ENCODE measurements around the gene USP48.

Gene USP48

GRCh38 chr1:21663951-21664805, 118.8 kb downstream of the USP48 start:
- H3K27ac ChIP-seq: no peak overlapping the region

GRCh38 chr1:21663248-21663950, 119.5 kb downstream of the USP48 start:
- Histone ChIP-seq H3K27ac (no peak overlapping the region), H3K4me3 (no peak overlapping the region)
- no peak for TF ChIP-seq CTCF (IDR thresholded peaks at IDR 0.05)
- DNase-seq (ENCODE audit: low spot score): no peak

More at GRCh38 chr1:21663951-21664805, 118.8 kb downstream of the USP48 start:
- no peak for TF ChIP-seq CTCF (IDR thresholded peaks at IDR 0.05)
- no peak for DNase-seq (ENCODE audit: low spot score)
- no peak overlapping the region for H3K4me3 ChIP-seq

- TF ChIP-seq CTCF (IDR thresholded peaks at IDR 0.05): no peak
- no peak for DNase-seq (ENCODE audit: low spot score)
- no peak overlapping the region for H3K27ac ChIP-seq
Observed at GRCh38 chr1:21662426-21663247, 120.3 kb downstream of the USP48 start.

GRCh38 chr1:21661886-21662285, 121.1 kb downstream of the USP48 start:
- TF ChIP-seq CTCF (IDR thresholded peaks at IDR 0.05): no peak

More at GRCh38 chr1:21662426-21663247, 120.3 kb downstream of the USP48 start:
- H3K4me3 ChIP-seq: no peak overlapping the region

GRCh38 chr1:21659924-21660326, 123.0 kb downstream of the USP48 start:
- Histone ChIP-seq H3K4me3 (no peak overlapping the region), H3K27ac (no peak overlapping the region)
- no peak for TF ChIP-seq CTCF (IDR thresholded peaks at IDR 0.05)
- DNase-seq (ENCODE audit: low spot score): no peak

More at GRCh38 chr1:21661886-21662285, 121.1 kb downstream of the USP48 start:
- DNase-seq (ENCODE audit: low spot score): no peak
- Histone ChIP-seq H3K27ac (no peak overlapping the region), H3K4me3 (no peak overlapping the region)

GRCh38 chr1:21659099-21659923, 123.6 kb downstream of the USP48 start:
- no peak for DNase-seq (ENCODE audit: low spot score)
- H3K27ac ChIP-seq: no peak overlapping the region
- H3K4me3 ChIP-seq: peak overlapping the region; percentile 36
- peak; percentile 75 for TF ChIP-seq CTCF (IDR thresholded peaks at IDR 0.05)
